ENCODE data around the gene KCNC2.
"Not testable (repeated sequence)": the region's sequence is repeated elsewhere in the genome, so short reads cannot be mapped to it uniquely, and the experiment has no call there.

The KCNC2 gene

GRCh38 chr12:75192196-75192595 is 17.4 kb downstream of the KCNC2 start:
- H3K27ac ChIP-seq, result no peak overlapping the region
- TF ChIP-seq CTCF (conservative IDR thresholded peaks at IDR 0.05), result no peak

- TF ChIP-seq ZFX (IDR thresholded peaks at IDR 0.05) (no peak), CTCF (conservative IDR thresholded peaks at IDR 0.05) (no peak)
Observed at GRCh38 chr12:75190846-75191245, 18.8 kb downstream of the KCNC2 start.

GRCh38 chr12:75185881-75186280 is 23.8 kb downstream of the KCNC2 start:
- H3K27ac ChIP-seq, result not testable (repeated sequence)

More at GRCh38 chr12:75190846-75191245, 18.8 kb downstream of the KCNC2 start:
- H3K27ac ChIP-seq, result no peak overlapping the region

- TF ChIP-seq ZFX (IDR thresholded peaks at IDR 0.05), result no peak
- no peak for TF ChIP-seq CTCF (conservative IDR thresholded peaks at IDR 0.05)
- H3K27ac ChIP-seq, result no peak overlapping the region
Observed at GRCh38 chr12:75184516-75184915, 25.1 kb downstream of the KCNC2 start.

GRCh38 chr12:75183967-75184366 is 25.7 kb downstream of the KCNC2 start:
- TF ChIP-seq ZFX (IDR thresholded peaks at IDR 0.05) (no peak), CTCF (conservative IDR thresholded peaks at IDR 0.05) (no peak)
- no peak overlapping the region for H3K27ac ChIP-seq

GRCh38 chr12:75177997-75178396 is 31.6 kb downstream of the KCNC2 start:
- TF ChIP-seq ZFX (IDR thresholded peaks at IDR 0.05), result no peak
- no peak for TF ChIP-seq CTCF (conservative IDR thresholded peaks at IDR 0.05)
- no peak overlapping the region for H3K27ac ChIP-seq

- TF ChIP-seq ZFX (IDR thresholded peaks at IDR 0.05), result no peak
- TF ChIP-seq CTCF (conservative IDR thresholded peaks at IDR 0.05), result no peak
- H3K27ac ChIP-seq, result no peak overlapping the region
Observed at GRCh38 chr12:75172611-75173010, 37.0 kb downstream of the KCNC2 start.

- no peak overlapping the region for H3K27ac ChIP-seq
- no peak for TF ChIP-seq CTCF (conservative IDR thresholded peaks at IDR 0.05)
- TF ChIP-seq ZFX (IDR thresholded peaks at IDR 0.05), result no peak
Observed at GRCh38 chr12:75170640-75171185, 38.9 kb downstream of the KCNC2 start.
